Measurements from ENCODE around the gene ZBTB48. TPM values are rescaled to one million over a fixed set of nuclear protein-coding genes. Genes with fewer than 3 reads are reported as not detected.

The ZBTB48 gene
- total and polyA plus RNA-seq, 4 donors = 8.3 to 18.1 (median 13.1) TPM

- Histone ChIP-seq H3K27me3 (ENCODE audit: control insufficient read depth in 4 of 4, insufficient read depth in 4 of 4, low read length in 3 of 4) (no peaks in the 10 kb centered on the region), H3K4me1 (ENCODE audit: control insufficient read depth in 4 of 4, insufficient read depth in 4 of 4, low read length in 3 of 4) (peaks cover 1 to 27% (median 7%) of the 10 kb centered on the region in 4 donors), H3K27ac (ENCODE audit: low read depth in 1 of 2, low read length in 2 of 2) (no peak overlapping the region), H3K4me3 (ENCODE audit: low read depth in 1 of 3, low read length in 3 of 3) (no peak overlapping the region), H3K9me3 (ENCODE audit: control insufficient read depth in 4 of 4, low read length in 3 of 4) (no peaks in the 10 kb centered on the region), H3K9ac (ENCODE audit: low read depth in 1 of 2, low read length in 2 of 2) (no peak overlapping the region), H3K36me3 (ENCODE audit: control insufficient read depth in 4 of 4, insufficient read depth in 3 of 4, low read depth in 1 of 4, low read length in 3 of 4) (peaks cover 16 to 56% (median 29%) of the 10 kb centered on the region in 4 donors)
- 86% methylated on average over 25 of the region's 25 CpGs for WGBS
- no peak for TF ChIP-seq CTCF (IDR thresholded peaks at IDR 0.05; ENCODE audit: low read depth, low read length, missing input control)
- TF ChIP-seq RAD21 (IDR thresholded peaks at IDR 0.05) = peak in 1 of 2 donors; percentile 5
- DNase-seq (ENCODE audit: low spot score) = no peak
Measured at GRCh38 chr1:6588128-6588892, 8.5 kb downstream of the ZBTB48 start.

GRCh38 chr1:6588893-6589520, 9.2 kb downstream of the ZBTB48 start:
- DNase-seq (ENCODE audit: low spot score) = no peak
- Histone ChIP-seq H3K27me3 (ENCODE audit: control insufficient read depth in 4 of 4, insufficient read depth in 4 of 4, low read length in 3 of 4) (no peaks in the 10 kb centered on the region), H3K27ac (ENCODE audit: low read depth in 1 of 2, low read length in 2 of 2) (no peak overlapping the region), H3K4me1 (ENCODE audit: control insufficient read depth in 4 of 4, insufficient read depth in 4 of 4, low read length in 3 of 4) (peaks cover 1 to 27% (median 7%) of the 10 kb centered on the region in 4 donors), H3K4me3 (ENCODE audit: low read depth in 1 of 3, low read length in 3 of 3) (no peak overlapping the region), H3K9me3 (ENCODE audit: control insufficient read depth in 4 of 4, low read length in 3 of 4) (no peaks in the 10 kb centered on the region), H3K36me3 (ENCODE audit: control insufficient read depth in 4 of 4, insufficient read depth in 3 of 4, low read depth in 1 of 4, low read length in 3 of 4) (peaks cover 20 to 63% (median 35%) of the 10 kb centered on the region in 4 donors), H3K9ac (ENCODE audit: low read depth in 1 of 2, low read length in 2 of 2) (no peak overlapping the region)
- WGBS = 89% methylated on average over 24 of the region's 24 CpGs
- TF ChIP-seq RAD21 (IDR thresholded peaks at IDR 0.05) = no peak
- TF ChIP-seq GABPA (IDR thresholded peaks at IDR 0.05 in 1 of 2, conservative IDR thresholded peaks at IDR 0.05 in 1 of 2) = no peak
- no peak for TF ChIP-seq TAF1 (conservative IDR thresholded peaks at IDR 0.05)
- no peak for TF ChIP-seq SP1 (IDR thresholded peaks at IDR 0.05)
- no peak for TF ChIP-seq HNF4G (IDR thresholded peaks at IDR 0.05)
- TF ChIP-seq, protein P1, sequence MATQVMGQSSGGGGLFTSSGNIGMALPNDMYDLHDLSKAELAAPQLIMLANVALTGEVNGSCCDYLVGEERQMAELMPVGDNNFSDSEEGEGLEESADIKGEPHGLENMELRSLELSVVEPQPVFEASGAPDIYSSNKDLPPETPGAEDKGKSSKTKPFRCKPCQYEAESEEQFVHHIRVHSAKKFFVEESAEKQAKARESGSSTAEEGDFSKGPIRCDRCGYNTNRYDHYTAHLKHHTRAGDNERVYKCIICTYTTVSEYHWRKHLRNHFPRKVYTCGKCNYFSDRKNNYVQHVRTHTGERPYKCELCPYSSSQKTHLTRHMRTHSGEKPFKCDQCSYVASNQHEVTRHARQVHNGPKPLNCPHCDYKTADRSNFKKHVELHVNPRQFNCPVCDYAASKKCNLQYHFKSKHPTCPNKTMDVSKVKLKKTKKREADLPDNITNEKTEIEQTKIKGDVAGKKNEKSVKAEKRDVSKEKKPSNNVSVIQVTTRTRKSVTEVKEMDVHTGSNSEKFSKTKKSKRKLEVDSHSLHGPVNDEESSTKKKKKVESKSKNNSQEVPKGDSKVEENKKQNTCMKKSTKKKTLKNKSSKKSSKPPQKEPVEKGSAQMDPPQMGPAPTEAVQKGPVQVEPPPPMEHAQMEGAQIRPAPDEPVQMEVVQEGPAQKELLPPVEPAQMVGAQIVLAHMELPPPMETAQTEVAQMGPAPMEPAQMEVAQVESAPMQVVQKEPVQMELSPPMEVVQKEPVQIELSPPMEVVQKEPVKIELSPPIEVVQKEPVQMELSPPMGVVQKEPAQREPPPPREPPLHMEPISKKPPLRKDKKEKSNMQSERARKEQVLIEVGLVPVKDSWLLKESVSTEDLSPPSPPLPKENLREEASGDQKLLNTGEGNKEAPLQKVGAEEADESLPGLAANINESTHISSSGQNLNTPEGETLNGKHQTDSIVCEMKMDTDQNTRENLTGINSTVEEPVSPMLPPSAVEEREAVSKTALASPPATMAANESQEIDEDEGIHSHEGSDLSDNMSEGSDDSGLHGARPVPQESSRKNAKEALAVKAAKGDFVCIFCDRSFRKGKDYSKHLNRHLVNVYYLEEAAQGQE (IDR thresholded peaks at IDR 0.05) = no peak
- TF ChIP-seq JUND (IDR thresholded peaks at IDR 0.05) = no peak
- TF ChIP-seq CTCF (IDR thresholded peaks at IDR 0.05; ENCODE audit: low read depth, low read length, missing input control) = no peak
- TF ChIP-seq FOXA2 (IDR thresholded peaks at IDR 0.05) = no peak
